GM18520 (cell line): ENCODE measurements around the gene PTPRB.
"Not testable (repeated sequence)": the region's sequence is repeated elsewhere in the genome, so short reads cannot be mapped to it uniquely, and the experiment has no call there.

Experiments used
- ATAC-seq: cut with Tn5 transposase; IDR thresholded peaks from one replicate; pipeline ENCODE4 v1.9.1; 2021; ENCODE audit not compliant: unreplicated experiment

PTPRB gene

GRCh38 chr12:70549340-70550179 is 87.7 kb downstream of the PTPRB start:
- no peak for ATAC-seq

DNA sequence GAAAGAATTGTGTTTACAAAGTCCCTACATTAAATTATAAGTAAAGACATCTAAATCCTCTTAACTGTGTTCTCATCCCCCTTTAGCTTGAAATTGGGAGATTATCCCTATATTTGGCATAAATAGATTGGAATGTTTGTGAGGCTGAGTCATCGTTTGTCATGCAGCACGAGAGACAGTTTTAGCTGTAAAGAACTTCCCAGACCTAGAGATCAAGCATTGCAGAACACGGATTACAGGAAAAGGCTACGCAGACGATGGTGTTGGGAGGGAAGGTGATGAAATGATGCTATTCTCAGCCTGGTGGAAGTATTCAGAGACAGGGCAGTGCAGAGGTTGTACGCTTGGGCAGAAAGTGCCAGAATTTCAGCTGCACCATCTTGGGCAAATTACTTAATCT is 93.8 kb downstream of the PTPRB start:
- no peak for ATAC-seq

- no peak for ATAC-seq
Observed at GRCh38 chr12:70540996-70541395, 96.2 kb downstream of the PTPRB start.

DNA sequence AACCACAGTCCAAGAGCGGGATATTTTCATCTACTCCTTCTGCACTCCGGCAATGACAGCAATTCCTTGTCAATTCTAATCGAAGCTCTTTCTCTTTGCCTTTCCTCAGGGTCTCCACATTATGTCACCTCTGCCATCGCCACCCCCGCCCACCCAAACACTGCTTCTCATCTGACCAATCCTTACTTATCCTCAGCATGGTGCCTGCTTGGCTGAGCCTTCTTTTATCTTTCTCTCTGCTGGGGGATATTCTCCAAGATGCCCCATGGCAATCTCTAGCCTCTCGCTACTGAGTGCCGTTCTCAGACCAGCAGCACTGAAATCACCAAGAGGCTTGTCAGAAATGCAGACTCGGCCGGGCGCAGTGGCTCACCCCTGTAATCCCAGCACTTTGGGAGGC is 100.6 kb downstream of the PTPRB start:
- no peak for ATAC-seq

DNA sequence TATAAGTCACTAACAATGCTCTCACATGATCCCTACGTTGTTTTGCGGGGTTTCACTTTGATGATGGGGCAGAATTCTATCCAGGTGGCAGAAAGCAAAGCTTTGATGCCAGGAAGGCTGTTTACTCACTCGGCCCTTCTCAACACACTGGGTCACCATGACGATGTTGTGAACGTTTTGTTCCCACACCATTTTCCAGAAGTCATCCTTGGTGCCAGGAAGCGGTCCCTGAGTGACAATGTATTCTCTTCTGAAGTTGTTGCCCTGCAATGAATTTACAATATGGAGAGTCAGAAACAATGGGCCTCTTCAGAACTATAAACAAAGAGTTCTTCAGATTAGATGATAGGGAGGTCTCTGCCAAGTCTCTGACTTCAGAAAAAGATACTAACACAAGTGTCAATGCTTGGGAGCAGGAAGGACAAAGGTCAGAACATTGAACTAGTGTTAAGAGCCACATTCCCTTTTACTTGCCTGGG is 101.3 kb downstream of the PTPRB start:
- ATAC-seq: no peak

DNA sequence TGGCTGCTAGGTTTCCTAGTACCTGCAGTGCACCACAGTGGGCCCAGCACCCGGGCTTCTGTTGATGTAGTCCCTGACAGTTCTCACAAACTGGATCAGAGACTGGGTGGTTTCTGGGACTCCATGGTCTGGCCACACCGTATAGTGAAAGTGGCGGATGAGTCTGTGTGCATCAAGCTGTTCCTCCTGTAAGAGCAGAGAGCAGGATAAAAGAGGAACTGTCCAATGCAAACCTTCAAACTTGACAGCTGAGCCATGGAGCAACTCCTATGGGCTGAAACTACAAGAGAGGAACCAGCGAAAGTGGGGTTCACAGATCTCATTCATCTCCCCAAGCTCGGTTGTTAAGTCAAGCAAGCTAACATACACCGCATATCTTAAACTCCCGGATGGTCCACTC is 102.8 kb downstream of the PTPRB start:
- ATAC-seq: no peak

DNA sequence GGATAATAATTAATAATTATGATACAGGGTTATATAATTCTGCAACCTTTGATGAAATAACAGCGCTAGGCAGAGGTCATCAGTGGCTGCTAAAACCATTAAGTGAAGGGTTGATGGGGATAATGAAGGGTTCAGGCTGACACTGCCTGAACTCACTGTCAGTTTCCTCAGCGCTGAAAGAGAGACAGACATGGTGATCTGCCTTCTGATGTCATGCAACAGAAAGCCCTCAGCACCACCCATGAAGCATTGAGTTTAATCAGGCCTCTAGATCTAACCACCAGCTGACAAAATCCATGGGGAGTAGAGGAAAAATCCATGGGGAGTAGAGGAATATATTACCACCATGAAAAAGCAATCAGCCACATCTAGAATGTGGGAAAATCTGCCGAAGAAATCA is 107.6 kb downstream of the PTPRB start:
- no peak for ATAC-seq

GRCh38 chr12:70520847-70521246 is 116.4 kb downstream of the PTPRB start:
- no peak for ATAC-seq

DNA sequence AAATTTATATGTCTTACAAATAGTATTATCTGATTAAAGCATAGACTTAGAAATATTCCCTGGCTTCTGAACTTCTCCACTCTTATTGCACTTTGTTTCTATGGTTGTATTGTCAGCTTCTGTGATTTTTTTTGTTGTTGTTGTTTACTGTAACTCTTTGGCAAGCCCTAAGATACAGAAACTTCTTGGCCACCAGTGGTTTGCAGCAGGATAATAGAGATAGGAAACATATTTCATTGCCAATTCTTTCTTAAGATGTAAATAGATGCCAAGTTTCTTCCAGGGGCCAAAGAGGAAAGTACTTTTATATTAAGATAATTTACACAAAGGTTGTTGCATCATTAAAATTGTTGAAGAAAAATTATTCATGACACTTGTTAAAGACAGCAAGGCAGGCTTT is 123.8 kb downstream of the PTPRB start:
- ATAC-seq: no peak

GRCh38 chr12:70508178-70508577 is 129.1 kb downstream of the PTPRB start:
- ATAC-seq: no peak

- no peak for ATAC-seq
Observed at GRCh38 chr12:70507442-70507841, 129.8 kb downstream of the PTPRB start.

GRCh38 chr12:70497508-70497907 is 139.7 kb downstream of the PTPRB start:
- no peak for ATAC-seq

GRCh38 chr12:70492904-70493303 is 144.3 kb downstream of the PTPRB start:
- not testable (repeated sequence) for ATAC-seq

DNA sequence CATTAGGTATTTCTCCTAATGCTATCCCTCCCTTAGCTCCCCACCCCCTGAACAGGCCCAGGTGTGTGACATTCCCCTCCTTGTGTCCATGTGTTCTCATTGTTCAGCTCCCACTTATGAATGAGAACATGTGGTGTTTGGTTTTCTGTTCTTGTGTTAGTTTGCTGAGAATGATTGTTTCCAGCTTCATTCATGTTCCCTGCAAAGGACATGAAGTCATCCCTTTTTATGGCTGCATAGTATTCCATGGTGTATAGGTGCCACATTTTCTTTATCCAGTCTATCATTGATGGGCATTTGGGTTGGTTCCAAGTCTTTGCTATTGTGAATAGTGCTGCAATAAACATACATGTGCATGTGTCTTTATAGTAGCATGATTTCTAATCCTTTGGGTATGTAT is 146.3 kb downstream of the PTPRB start:
- ATAC-seq: not testable (repeated sequence)

DNA sequence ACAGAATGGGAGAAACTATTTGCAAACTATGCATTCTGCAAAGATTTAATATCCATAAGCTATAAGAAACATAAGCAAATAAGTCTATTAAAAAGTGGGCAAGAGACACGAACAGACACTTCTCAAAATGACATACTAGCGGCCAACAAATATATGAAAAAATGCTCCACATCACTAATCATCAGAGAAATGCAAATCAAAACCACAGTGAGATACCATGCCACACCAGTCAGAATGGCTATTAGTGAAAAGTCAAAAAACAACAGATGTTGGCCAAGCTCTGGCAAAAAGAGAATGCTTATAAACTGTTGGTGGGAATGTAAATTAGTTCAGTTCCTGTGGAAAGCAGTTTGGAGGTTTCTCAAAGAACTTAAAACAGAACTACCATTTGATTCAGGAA is 149.8 kb downstream of the PTPRB start:
- ATAC-seq: peak; percentile 48

DNA sequence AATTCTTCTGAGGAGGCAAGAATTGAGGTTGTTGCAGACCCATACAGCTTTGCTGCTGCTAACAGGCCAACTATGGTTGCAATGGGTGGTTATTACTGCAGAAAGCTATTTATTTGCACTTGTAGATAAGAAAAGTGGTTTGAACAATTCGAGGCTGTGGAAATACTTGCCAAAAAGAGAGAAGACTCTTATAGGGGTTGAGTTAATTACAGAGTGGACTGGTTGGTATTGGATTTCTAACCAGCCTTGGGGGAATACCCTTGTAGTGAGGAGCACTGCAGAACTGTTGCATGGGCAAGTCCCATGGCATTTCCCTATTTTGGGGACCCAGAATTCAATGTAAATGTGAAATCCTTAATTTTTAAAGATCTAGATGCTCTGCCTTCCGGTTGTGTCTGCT is 150.6 kb downstream of the PTPRB start:
- peak; percentile 45 for ATAC-seq

GRCh38 chr12:70485704-70486103 is 151.5 kb downstream of the PTPRB start:
- ATAC-seq: no peak

DNA sequence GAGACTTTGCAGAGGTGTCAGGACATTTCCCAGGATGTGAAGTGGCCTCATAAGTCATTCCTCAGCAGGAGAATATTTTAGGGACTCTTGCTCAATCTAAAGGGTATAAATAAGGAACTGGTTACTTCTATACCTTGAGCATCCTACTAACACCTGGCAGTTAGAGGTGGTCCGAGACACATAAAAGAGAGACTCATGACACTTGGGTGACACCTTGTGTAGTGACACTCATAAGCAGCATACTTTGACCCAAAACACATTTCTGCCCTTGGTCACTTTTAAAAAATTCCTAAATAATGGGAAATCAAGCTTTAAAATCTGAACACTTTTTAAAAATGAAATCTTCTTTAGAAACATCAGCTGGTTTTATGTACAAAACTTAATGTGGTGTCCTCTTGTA is 152.8 kb downstream of the PTPRB start:
- ATAC-seq: no peak

GRCh38 chr12:70482764-70483163 is 154.5 kb downstream of the PTPRB start:
- ATAC-seq: no peak

GRCh38 chr12:70469221-70469820 is 167.9 kb downstream of the PTPRB start:
- ATAC-seq: no peak

DNA sequence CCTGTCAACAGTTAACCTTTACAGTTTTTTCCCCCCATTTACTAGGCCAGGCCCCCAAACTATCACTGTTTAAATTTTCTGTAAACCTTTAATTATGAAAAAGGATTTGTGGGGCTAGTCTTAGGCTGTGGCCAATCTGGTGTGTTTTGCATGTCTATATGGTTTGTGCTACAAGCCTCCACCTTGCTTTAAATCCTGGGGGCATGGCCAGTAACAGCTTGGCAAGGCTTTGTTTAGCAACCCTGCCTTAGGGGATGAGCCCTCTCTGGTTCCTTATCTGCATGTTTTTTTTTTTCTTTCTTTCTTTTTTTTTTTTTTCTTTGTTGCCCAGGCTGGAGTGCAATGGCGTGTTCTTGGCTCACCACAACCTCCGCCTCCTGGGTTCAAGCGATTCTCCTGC is 168.5 kb downstream of the PTPRB start:
- no peak for ATAC-seq

DNA sequence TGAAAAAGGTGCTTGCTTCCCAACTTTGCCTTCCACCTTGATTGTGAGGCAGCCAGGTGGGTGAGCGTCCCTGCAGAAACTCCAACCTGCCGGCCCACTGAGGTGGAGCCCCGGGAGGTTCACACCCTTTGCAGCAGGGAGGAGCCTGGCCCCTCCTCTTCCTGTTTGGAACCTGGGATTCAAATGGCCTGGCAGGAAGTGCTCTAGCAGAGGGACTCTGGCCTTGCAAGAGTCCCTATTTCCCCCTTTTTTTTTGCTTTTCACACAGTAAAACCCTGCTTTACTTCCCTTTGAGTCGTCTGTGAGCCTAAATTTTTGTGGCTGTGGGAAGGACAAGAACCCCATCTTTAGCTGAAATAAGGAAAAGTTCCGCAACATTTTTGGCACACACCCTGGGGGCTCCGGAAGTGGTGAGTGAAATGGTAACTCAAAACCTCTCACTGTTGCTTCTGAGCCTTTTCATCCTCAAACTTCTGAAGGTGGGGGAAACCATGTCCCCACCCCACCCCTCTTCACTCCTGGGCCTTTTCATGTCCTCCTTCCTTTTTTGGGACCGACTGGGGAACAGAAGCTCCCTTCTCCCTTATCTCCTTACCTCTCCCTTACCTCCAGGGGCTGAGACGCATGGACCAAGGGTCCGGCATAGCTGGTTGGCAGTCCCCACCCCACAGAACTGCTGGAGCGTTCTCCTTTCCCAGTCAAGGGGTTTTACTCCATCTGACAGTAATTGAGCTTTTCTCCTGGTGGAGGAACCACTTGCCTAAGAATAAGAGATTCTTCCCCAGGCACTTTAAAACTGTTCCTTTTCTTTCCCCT is 169.1 kb downstream of the PTPRB start:
- no peak for ATAC-seq
